Measurements from ENCODE around the gene RCN1. TPM values are rescaled to one million over a fixed set of nuclear protein-coding genes. Genes with fewer than 3 reads are reported as not detected.
"Not testable (repeated sequence)": the region's sequence is repeated elsewhere in the genome, so short reads cannot be mapped to it uniquely, and the experiment has no call there.

The RCN1 gene
- total RNA-seq, 2 donors from 2014 or later, result 13.8 to 30.3 TPM

DNA sequence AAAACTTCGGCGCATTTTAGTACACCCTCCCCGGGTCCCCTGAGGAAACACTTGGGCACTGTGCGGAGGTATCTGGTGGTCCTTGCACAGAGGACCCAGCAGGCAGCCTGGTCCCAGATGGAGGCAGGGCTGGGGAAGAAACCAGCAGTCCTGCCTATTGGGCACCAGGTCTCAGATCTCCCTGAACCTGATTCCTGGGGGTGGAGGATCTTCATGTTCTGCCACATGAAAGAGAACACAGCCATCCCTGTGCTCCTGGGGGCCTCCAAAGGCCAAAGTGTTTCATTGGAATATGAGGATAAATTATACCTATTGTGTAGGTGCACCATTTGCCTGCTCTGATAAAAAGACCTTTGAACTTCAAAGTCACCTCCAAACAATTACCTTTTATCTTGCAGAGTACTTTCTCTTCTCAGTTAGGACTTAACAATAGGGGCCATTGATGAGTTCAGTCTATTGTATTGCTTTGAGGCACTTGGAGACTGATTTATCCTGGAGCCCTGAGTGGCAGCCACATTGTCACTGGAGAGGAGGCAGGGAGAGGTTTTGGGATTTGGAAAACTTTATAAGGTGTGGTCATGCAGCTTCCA lies 1.8 kb downstream of the RCN1 start:
- no peaks in the 10 kb centered on the region for H3K27me3 Mint-ChIP-seq
- peak overlapping the region; percentile 77 for H3K4me3 Mint-ChIP-seq
- H3K27ac Mint-ChIP-seq, result peak overlapping the region; percentile 71
- peaks cover 35% of the 10 kb centered on the region for H3K4me1 Mint-ChIP-seq
- no peaks in the 10 kb centered on the region for H3K9me3 Mint-ChIP-seq
- no peak for ATAC-seq (replicated peaks)
- peaks cover 13% of the 10 kb centered on the region for H3K36me3 Mint-ChIP-seq (ENCODE audit: low read depth)

DNA sequence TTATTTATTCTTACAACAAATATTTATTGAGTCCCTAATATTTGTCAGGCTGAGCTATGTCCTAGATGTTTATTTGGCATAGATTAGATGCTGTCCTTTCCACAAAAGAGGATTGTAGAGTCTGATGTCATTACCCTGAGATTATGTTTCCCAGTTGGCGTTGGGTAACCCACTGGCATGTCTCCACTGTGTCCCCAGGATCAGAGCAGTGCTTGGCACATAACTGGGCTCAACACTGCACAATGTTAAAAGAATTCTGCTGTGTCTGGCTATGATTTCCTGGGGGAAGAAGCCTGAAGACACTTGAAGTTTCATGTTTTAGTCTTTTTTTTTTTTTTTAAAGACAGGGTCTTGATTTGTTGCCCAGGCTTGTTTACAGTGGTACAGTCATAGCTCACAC lies 4.0 kb downstream of the RCN1 start:
- no peak overlapping the region for H3K4me3 Mint-ChIP-seq
- H3K36me3 Mint-ChIP-seq (ENCODE audit: low read depth), result peaks cover 35% of the 10 kb centered on the region
- H3K27me3 Mint-ChIP-seq, result no peaks in the 10 kb centered on the region
- peaks cover 26% of the 10 kb centered on the region for H3K4me1 Mint-ChIP-seq
- no peak overlapping the region for H3K27ac Mint-ChIP-seq
- no peak for ATAC-seq (replicated peaks)
- H3K9me3 Mint-ChIP-seq, result no peaks in the 10 kb centered on the region

DNA sequence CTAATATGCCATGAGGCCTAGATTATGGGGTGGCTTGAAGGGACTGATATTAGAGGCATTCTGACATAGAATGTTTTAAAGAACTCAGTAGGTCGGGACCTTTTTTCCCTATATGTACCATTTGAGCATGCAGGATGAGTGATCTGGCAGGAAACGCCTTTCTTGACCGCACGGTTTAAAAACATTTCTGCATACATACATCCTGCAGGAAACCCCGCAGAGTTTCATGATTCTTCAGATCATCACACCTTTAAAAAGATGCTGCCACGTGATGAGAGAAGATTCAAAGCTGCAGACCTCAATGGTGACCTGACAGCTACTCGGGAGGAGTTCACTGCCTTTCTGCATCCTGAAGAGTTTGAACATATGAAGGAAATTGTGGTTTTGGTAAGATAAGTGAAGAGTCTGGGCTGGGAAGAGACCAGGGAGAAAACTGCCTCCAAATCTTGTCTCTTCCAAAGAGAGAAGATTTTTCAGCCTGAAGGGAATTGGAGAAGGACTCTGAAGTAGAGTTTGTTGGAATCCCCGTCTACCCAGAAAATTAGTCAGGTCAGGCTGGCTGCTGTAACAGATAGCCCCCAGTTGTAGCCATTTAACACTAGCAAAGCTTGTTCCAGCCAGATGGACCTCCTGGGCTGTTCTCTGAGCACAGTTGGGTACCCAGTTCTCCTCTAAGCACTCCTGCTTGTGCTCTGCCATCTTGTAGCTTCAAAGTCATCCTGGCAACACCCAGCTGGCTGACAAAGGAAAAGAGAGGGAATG lies 7.4 kb downstream of the RCN1 start:
- H3K27me3 Mint-ChIP-seq, result no peaks in the 10 kb centered on the region
- peaks cover 65% of the 10 kb centered on the region for H3K36me3 Mint-ChIP-seq (ENCODE audit: low read depth)
- peak; percentile 49 for ATAC-seq (replicated peaks)
- no peaks in the 10 kb centered on the region for H3K9me3 Mint-ChIP-seq
- no peak overlapping the region for H3K4me3 Mint-ChIP-seq
- H3K27ac Mint-ChIP-seq, result no peak overlapping the region
- peaks cover 22% of the 10 kb centered on the region for H3K4me1 Mint-ChIP-seq

DNA sequence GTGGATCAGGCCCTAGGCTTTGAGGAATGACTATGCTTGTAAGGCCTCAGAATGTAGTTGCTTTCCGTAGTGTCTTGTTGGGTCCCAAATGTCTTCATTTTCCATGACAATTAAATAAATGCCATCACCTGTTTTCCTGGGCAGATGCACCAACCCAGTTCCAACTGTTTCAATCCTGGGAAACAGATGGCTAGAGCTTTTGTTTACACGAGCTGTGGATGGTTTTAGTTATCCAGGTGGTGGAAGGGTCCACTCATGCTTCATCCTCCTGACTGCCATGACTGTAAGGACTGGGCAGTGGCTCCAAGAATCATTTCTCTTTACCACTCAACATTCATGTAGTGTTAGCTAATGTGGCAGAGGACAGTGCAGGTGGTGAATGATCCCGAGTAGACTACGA lies 8.6 kb downstream of the RCN1 start:
- Mint-ChIP-seq H3K4me1 (peaks cover 16% of the 10 kb centered on the region), H3K27me3 (no peaks in the 10 kb centered on the region), H3K4me3 (no peak overlapping the region), H3K9me3 (no peaks in the 10 kb centered on the region), H3K36me3 (ENCODE audit: low read depth) (peaks cover 77% of the 10 kb centered on the region), H3K27ac (no peak overlapping the region)
- ATAC-seq (replicated peaks), result no peak

DNA sequence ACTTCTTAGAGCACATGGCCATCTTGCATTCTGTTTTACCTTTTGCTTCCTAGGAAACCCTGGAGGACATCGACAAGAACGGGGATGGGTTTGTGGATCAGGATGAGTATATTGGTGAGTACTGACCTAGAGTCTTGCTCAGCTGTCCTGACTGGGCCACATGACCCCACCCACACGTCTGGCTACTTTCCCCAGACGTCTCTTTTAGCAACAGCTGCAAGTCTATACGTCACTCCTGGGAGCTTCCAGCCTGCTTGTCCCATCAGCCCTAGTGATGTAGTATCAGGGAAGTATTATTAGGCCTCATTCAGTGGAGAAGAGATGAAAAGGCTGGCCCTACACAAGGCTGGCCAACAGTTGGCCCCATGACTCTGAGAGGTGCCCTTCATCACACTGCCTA lies 9.6 kb downstream of the RCN1 start:
- H3K4me1 Mint-ChIP-seq, result peaks cover 16% of the 10 kb centered on the region

DNA sequence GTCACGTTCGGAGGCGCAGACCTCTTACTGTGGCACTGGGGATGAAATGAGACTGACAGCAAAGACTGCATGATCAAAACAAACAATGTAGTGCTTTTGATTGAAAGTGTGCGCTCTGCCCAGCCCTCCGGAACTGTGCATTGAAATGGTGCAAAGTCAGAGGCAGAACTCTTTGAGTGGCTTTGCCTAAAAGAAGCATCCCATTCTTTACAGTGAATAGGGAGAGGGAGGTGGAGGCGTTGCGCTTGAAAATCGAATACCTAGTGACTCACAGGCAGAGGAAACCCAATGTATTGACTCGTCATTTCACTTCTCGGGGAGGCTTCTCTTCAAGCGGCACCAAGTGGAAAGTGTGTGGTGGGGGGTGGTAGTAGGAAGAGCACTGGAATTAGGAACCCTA lies 10.9 kb downstream of the RCN1 start:
- Mint-ChIP-seq H3K4me1 (peaks cover 15% of the 10 kb centered on the region), H3K27me3 (no peaks in the 10 kb centered on the region), H3K36me3 (ENCODE audit: low read depth) (peaks cover 88% of the 10 kb centered on the region), H3K9me3 (no peaks in the 10 kb centered on the region), H3K4me3 (no peak overlapping the region), H3K27ac (no peak overlapping the region)
- no peak for ATAC-seq (replicated peaks)

More for the DNA sequence above, 9.6 kb downstream of the RCN1 start:
- peaks cover 86% of the 10 kb centered on the region for H3K36me3 Mint-ChIP-seq (ENCODE audit: low read depth)
- H3K9me3 Mint-ChIP-seq, result no peaks in the 10 kb centered on the region
- no peak overlapping the region for H3K27ac Mint-ChIP-seq
- no peak overlapping the region for H3K4me3 Mint-ChIP-seq
- ATAC-seq (replicated peaks), result no peak
- H3K27me3 Mint-ChIP-seq, result no peaks in the 10 kb centered on the region

DNA sequence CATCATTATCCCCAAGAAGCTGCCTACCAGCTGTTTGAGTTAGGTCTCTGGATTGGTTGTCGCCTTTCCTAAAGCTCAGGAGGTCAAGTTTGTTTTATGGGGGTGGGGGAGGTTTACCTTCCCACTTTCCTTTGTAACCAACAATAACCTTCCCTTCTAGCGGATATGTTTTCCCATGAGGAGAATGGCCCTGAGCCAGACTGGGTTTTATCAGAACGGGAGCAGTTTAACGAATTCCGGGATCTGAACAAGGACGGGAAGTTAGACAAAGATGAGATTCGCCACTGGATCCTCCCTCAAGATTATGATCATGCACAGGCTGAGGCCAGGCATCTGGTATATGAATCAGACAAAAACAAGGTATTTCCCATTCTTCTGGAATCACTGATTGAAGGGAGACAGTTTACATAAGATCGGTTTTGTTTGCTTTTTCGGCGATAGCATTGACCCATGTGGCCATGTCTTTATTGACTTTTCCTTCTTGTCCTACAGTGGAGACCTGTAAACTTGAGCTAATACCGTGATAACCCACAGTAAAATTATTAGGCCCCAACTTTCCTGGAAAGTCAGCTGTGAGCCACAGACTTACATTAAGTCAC lies 12.3 kb downstream of the RCN1 start:
- H3K27ac Mint-ChIP-seq; H3K27me3 Mint-ChIP-seq; H3K9me3 Mint-ChIP-seq; ATAC-seq (replicated peaks); H3K4me3 Mint-ChIP-seq; H3K4me1 Mint-ChIP-seq: not testable (repeated sequence)
- H3K36me3 Mint-ChIP-seq (ENCODE audit: low read depth), result peaks cover 73% of the 10 kb centered on the region

DNA sequence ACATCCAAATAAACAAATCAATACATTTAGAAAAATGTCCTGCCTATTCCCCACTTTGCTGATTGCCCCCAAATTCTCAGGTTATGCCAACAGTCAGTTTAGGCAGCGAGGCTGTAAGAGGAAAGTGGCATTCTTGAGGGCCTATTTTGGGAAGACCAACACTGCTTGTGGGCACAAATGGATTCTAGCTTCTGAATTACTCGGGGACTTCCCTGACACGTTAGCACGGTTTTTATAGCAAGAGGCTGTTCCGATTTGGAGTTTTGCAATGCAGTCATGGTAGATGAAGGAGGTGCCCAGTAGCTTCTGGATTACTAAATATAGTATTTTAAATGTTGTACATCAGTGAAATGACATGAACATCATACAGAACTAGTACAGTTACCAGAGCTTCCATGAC lies 13.1 kb downstream of the RCN1 start:
- no peak overlapping the region for H3K27ac Mint-ChIP-seq

DNA sequence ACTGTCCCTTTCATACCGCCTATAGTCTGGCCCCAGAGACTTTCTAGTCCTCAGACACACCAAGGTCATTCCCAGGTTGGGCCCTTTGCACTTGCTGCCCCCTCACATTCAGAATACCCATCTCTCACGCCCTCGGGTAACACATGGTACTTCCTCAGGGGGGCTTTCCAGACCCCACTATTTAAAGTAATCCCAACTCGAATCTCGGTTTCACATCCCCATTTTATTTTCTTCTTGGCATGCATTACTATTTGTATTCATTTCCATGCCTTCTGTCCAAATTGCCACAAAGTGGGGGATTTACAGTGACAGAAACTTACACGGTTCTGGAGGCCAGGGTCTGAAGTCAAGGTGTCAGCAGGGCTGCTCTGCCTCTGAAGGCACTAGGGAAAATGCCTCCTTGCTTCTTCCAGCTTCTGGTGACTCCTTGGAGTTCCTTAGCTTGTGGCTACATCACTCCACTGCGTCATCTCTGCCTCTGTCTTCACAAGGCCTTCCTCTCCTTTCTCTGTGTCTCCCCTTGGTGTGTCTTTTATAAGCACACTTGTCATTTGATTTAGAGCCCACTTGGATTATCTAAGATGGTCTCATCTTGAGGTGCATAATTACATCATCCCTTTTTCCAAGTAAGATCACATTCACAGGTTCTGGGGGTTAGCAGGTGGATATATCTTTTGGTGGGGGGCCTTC lies 15.1 kb downstream of the RCN1 start:
- ATAC-seq (replicated peaks), result no peak
- Mint-ChIP-seq H3K27ac (no peak overlapping the region), H3K36me3 (ENCODE audit: low read depth) (peaks cover 45% of the 10 kb centered on the region)

More for the DNA sequence above, 13.1 kb downstream of the RCN1 start:
- H3K4me3 Mint-ChIP-seq, result no peak overlapping the region
- ATAC-seq (replicated peaks), result no peak
- H3K9me3 Mint-ChIP-seq, result no peaks in the 10 kb centered on the region
- peaks cover under 1% of the 10 kb centered on the region for H3K27me3 Mint-ChIP-seq
- peaks cover 3% of the 10 kb centered on the region for H3K4me1 Mint-ChIP-seq
- peaks cover 66% of the 10 kb centered on the region for H3K36me3 Mint-ChIP-seq (ENCODE audit: low read depth)

DNA sequence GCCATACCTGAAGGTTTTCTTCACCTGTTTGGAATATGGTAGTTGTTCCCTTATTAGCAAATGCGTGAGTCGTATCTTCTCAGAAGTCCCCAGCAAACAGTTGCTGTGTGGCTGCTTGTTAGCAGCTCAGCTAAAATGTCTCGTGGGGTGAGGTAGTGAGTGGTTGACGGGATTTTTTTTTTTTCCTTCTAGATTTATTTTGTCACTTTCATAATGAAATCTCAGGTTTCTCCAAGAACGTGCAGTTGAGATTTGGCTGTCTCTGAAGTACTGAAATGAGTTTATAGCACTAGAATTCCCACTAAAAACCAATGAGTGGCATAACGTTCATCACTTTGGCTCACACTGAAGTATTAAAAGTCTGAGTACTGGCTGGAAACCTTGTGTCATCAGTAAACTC lies 16.8 kb downstream of the RCN1 start:
- H3K27me3 Mint-ChIP-seq, result peaks cover 9% of the 10 kb centered on the region
- peaks cover 33% of the 10 kb centered on the region for H3K36me3 Mint-ChIP-seq (ENCODE audit: low read depth)
- peak; percentile 65 for ATAC-seq (replicated peaks)
- no peak overlapping the region for H3K27ac Mint-ChIP-seq
- no peak overlapping the region for H3K4me3 Mint-ChIP-seq
- no peaks in the 10 kb centered on the region for H3K9me3 Mint-ChIP-seq
- peaks cover 3% of the 10 kb centered on the region for H3K4me1 Mint-ChIP-seq

More for the DNA sequence above, 15.1 kb downstream of the RCN1 start:
- Mint-ChIP-seq H3K4me1 (peaks cover 3% of the 10 kb centered on the region), H3K27me3 (peaks cover 9% of the 10 kb centered on the region), H3K4me3 (no peak overlapping the region), H3K9me3 (no peaks in the 10 kb centered on the region)

DNA sequence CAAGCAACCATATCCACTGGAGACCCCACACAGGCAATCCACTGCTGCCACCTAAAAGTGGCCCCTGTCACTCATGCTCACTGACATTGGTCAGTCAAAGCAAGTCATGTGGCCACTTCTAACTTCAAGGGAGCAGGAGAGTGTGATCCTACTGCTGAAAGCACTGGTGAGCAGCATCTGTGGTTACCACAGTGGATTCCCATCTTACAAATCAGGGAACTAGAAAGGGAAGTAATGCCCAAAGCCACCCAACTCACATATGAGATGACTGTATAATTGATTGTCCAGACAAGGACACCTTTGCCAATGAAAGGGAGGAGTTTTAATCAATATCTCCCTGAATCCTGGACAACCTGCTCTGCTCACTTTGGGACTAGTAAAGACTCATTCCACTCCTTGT lies 17.7 kb downstream of the RCN1 start:
- Mint-ChIP-seq H3K27ac (no peak overlapping the region), H3K36me3 (ENCODE audit: low read depth) (peaks cover 24% of the 10 kb centered on the region), H3K4me3 (no peak overlapping the region), H3K9me3 (no peaks in the 10 kb centered on the region), H3K4me1 (peaks cover 3% of the 10 kb centered on the region), H3K27me3 (peaks cover 18% of the 10 kb centered on the region)
- no peak for ATAC-seq (replicated peaks)

DNA sequence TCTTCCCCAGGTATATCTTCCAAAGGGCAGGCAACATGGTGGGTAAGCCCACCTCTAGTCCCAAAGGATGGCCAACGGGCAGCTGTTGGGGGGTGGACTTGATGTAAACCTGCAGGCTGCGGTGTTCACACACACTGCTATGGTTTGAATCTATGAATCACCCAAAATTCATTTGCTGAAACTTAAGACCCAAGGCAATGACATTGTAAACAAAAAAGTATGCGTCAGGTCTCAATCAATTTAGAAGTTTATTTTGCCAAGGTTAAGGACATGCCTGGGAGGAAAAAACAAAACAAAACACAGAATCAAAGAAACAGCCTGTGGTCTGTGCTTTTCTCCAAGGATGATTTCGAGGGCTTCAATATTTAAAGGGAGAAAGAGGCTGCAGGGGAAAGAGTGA lies 18.3 kb downstream of the RCN1 start:
- H3K27ac Mint-ChIP-seq, result no peak overlapping the region
- ATAC-seq (replicated peaks), result no peak
- peaks cover 20% of the 10 kb centered on the region for H3K27me3 Mint-ChIP-seq
- no peaks in the 10 kb centered on the region for H3K9me3 Mint-ChIP-seq
- H3K4me1 Mint-ChIP-seq, result peaks cover 3% of the 10 kb centered on the region
- H3K36me3 Mint-ChIP-seq (ENCODE audit: low read depth), result peaks cover 18% of the 10 kb centered on the region
- no peak overlapping the region for H3K4me3 Mint-ChIP-seq

DNA sequence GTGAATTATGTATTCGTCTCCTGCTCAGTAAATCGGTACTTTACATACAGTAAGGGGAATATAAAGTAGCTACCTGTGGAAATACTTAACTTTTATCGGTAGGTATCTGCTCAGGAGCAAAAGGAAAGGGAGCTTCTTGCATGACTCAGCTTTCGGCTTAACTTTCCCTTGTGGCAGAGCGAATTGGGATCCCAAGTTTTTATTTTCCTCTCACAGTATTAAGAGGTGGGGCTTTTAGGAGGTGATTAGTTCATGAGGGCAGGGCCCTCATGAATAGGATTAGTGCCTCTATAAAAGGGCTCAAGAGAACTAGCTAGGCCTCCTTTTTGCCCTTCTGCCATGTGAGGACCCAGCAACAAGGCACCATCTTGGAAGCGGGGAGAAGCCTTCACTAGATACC lies 18.7 kb downstream of the RCN1 start:
- no peak overlapping the region for H3K4me3 Mint-ChIP-seq
- peaks cover 14% of the 10 kb centered on the region for H3K36me3 Mint-ChIP-seq (ENCODE audit: low read depth)
- H3K27me3 Mint-ChIP-seq, result peaks cover 20% of the 10 kb centered on the region
- no peak overlapping the region for H3K27ac Mint-ChIP-seq
- no peak for ATAC-seq (replicated peaks)
- H3K9me3 Mint-ChIP-seq, result no peaks in the 10 kb centered on the region
- peaks cover 3% of the 10 kb centered on the region for H3K4me1 Mint-ChIP-seq

DNA sequence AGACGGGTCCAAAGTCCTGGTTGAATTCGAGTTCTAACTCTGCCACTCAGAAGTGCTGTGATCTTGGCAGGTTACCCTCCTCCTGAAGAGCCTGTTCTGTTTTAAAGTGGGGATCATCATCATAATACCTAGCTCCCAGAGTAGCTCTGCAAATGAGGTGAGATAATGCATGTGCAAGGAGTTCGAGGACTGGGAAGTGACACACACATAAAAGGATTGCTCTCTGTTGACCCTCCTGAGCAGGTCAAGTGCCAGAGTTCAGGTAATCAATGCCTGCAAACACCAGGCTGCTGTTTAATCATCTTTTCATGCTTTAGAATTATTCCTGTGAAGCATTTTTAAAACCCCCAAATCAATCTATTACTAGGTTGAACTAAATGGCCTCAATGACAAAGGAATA lies 19.9 kb downstream of the RCN1 start:
- peaks cover 4% of the 10 kb centered on the region for H3K36me3 Mint-ChIP-seq (ENCODE audit: low read depth)
- H3K4me1 Mint-ChIP-seq, result peaks cover 3% of the 10 kb centered on the region
- no peak overlapping the region for H3K4me3 Mint-ChIP-seq
- peaks cover 20% of the 10 kb centered on the region for H3K27me3 Mint-ChIP-seq
- no peak for ATAC-seq (replicated peaks)
- no peak overlapping the region for H3K27ac Mint-ChIP-seq
- H3K9me3 Mint-ChIP-seq, result no peaks in the 10 kb centered on the region

All from activated T-helper 17 cell treated with anti-CD3 and anti-CD28 coated beads, Interleukin-2, amount 50 U/mL, for 72 hours (primary cell).